Mesodermal cell (in vitro differentiated cells): ENCODE data around the gene PPP1R1C.

Experiments
- H3K27ac ChIP-seq: 2 replicates; pipeline ENCODE4 v1.7.0; 2013; ENCODE audit warnings: mild to moderate bottlenecking, low read depth, low read length, moderate library complexity; ENCODE audit not compliant: severe bottlenecking
- H3K36me3 ChIP-seq: 2 replicates; pipeline ENCODE4 v1.7.1; 2013; ENCODE audit warnings: mild to moderate bottlenecking, low read length, moderate library complexity; ENCODE audit not compliant: control insufficient read depth, insufficient read depth
- H3K4me1 ChIP-seq: one replicate; pipeline ENCODE4 v1.7.1; 2013; ENCODE audit warnings: mild to moderate bottlenecking, low read length; ENCODE audit not compliant: insufficient read depth, control insufficient read depth, poor library complexity, severe bottlenecking
- H3K4me3 ChIP-seq: 2 replicates; pipeline ENCODE4 v1.7.0; 2013; ENCODE audit warnings: low read length, control low read depth, mild to moderate bottlenecking; ENCODE audit not compliant: insufficient read depth, poor library complexity, severe bottlenecking; ENCODE audit errors: extremely low read depth
- H3K9me3 ChIP-seq: 2 replicates; pipeline ENCODE4 v1.7.1; 2013; ENCODE audit warnings: mild to moderate bottlenecking, low read length, moderate library complexity; ENCODE audit not compliant: control insufficient read depth
- WGBS, 2 experiments: methylation state at CpG; one replicate each; pipeline ENCODE4 v1.1.5; 2013; ENCODE audit warnings: missing lambda C conversion rate in 2 of 2; ENCODE audit not compliant: insufficient coverage in 2 of 2; 5-methylcytosine and 5-hydroxymethylcytosine counted together

Gene PPP1R1C

DNA sequence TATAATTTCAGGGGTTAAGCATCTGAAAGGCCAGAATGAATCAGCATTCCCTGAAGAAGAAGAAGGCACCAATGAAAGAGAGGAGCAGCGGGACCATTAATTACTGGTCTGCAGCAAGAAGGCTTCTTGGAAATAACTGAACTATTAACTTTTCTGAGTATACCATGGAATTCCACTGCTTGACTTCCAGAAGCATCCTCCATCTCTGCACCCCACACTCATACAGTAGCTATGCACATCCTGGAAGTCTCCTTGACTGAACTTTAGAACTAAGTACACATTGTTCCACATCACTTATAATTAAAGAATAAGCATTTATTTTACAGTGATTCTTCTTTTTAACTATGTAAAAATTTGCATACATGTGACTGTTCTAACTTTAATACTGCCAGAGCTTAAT is 131.5 kb downstream of the PPP1R1C start:
- no peak overlapping the region for H3K4me3 ChIP-seq
- no peak overlapping the region for H3K27ac ChIP-seq
- no CpG with 5 or more reads among the region's 1 CpG for WGBS, 2 experiments
- H3K36me3 ChIP-seq: no peaks in the 10 kb centered on the region
- H3K4me1 ChIP-seq: no peaks in the 10 kb centered on the region
- H3K9me3 ChIP-seq: no peaks in the 10 kb centered on the region

DNA sequence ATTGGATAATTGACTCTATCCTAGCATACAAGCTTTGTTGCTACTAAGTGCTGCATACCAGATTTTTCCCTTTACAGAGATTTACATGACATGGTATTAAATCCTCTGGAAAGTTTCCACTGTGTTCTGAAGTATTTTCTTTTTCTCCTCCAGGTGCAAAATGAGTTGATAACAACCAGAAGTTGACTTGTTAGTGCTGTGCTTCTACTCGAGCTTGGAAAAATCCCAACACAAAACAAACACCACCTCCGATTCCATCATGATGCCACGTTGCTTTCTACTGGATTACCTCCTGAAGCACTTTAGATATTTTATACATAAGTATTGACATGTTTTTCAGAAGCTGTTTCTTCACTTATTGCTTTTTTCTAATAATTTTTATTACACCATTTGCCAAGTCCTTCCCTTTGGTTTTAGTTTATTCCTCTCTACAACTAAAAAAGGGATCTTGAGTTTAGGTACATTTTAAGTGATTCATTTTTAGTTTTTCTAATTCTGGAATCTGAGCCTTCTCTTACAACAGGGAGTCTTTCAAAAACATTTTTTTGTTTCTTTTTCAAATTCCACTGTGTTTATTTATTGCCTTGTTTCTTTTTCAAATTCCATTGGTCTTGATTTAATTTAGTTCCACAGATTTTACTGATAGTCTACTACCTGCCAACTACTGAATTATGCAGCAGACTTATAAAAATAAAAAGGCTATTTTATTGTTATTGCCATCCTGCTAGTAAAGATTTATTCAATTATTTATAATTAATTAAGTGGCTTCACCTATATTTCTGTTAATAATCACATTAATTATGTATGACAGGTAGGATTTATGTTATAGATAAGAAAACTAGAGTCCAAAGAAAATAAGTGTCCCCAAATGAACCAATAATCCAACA is 143.4 kb downstream of the PPP1R1C start:
- Histone ChIP-seq H3K27ac (no peak overlapping the region), H3K9me3 (no peaks in the 10 kb centered on the region), H3K4me1 (no peaks in the 10 kb centered on the region), H3K4me3 (no peak overlapping the region), H3K36me3 (no peaks in the 10 kb centered on the region)
- 100% methylated on average over 1 of the region's 3 CpGs; no CpG with 5 or more reads in 1 of the 2 experiments for WGBS, 2 experiments

DNA sequence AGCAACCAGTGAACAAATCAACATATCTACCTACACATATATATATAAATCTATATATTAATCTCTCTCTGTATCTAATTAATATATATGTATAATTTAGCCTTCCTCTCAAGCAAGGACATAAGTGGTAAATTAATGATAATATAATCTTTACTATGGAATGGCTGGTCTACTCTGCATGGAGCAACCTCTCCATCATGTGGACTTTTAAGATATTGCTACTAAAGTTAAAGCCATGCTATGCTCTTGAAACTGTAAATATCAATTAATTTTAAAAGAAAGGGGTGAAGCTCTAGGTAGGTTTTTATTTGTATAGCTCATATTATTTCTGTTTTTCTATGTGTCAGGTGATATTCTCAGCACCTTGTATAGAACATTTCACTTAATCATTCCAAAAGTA is 147.0 kb downstream of the PPP1R1C start:
- Histone ChIP-seq H3K9me3 (no peaks in the 10 kb centered on the region), H3K4me1 (no peaks in the 10 kb centered on the region), H3K27ac (no peak overlapping the region), H3K4me3 (no peak overlapping the region), H3K36me3 (no peaks in the 10 kb centered on the region)

DNA sequence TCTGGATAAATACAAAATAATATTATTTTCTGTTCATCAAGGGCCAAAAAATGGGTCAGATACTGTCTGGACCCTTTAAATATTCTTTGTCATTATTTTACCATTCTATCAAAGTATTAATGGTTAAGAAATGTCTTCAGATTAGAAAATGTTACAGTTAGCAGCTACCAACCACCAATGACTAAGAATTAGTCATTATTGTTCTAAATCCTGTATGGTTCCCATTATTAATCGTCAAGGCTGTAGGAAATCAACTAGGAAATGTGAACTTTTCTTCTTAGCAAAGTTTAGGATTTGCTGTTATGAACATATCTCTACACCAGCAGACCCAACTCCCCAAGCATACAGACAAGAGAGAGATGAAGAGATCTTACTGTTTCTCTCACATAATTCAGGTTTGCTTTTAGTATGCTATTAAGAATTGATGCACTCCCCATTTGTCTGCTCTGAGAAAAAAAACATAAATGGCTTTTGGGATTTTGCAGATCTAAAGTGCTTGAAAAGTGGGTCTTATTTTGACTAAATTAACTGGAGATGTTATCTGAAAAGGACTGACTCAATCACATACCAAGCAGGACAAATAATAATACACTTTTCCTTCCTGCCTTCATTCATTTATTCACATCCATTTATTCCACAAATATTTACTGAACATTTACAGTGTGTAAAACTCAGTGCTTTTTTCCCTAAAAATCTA is 147.7 kb downstream of the PPP1R1C start:
- H3K9me3 ChIP-seq: no peaks in the 10 kb centered on the region
- no peaks in the 10 kb centered on the region for H3K4me1 ChIP-seq
- no peaks in the 10 kb centered on the region for H3K36me3 ChIP-seq
- no peak overlapping the region for H3K27ac ChIP-seq
- WGBS, 2 experiments: no CpG with 5 or more reads among the region's 1 CpG
- H3K4me3 ChIP-seq: no peak overlapping the region

DNA sequence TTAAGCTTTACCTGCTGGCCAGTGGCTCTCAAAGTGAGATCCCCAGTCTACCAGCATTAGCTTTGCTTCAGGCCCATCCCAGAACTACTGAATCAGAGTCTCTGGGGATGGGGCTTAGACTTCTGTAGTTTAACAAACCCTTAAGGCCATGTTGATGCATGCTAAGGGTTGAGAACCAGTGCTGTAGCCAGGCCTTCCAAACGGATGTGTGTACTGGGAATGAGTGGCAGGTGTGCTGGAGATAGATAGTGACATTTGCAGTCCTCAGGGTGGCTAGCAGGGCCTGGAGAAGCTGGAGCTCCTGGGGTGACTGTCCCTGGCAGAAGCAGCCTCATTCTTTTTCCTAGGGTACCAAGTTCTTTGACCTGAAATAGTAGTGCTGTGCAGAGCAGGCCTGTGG is 148.5 kb downstream of the PPP1R1C start:
- no peak overlapping the region for H3K4me3 ChIP-seq
- H3K27ac ChIP-seq: no peak overlapping the region
- H3K4me1 ChIP-seq: no peaks in the 10 kb centered on the region
- H3K36me3 ChIP-seq: no peaks in the 10 kb centered on the region
- 86 to 92% methylated on average over 1 of the region's 1 CpG for WGBS, 2 experiments
- no peaks in the 10 kb centered on the region for H3K9me3 ChIP-seq

DNA sequence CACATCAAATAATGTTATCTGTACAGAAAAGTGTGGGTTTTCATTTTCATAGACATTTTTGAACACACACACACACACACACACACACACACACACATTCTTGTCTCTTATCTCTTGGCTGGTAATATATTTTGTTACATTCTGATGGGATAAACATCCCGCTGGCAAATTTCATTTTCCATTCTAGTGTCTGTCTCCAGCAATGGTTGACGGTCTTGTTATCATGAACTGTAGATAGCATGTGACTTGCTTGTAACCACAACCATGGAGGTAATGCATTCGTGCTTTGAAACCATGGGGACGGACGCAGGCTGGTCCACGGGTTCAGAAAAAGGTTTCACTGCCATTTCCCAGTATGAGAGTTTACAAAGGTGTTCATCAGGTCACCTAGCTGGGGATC is 156.4 kb downstream of the PPP1R1C start:
- Histone ChIP-seq H3K36me3 (no peaks in the 10 kb centered on the region), H3K27ac (no peak overlapping the region), H3K4me1 (peaks cover 10% of the 10 kb centered on the region), H3K9me3 (no peaks in the 10 kb centered on the region), H3K4me3 (no peak overlapping the region)
- 92 to 96% methylated on average over 6 of the region's 6 CpGs for WGBS, 2 experiments

DNA sequence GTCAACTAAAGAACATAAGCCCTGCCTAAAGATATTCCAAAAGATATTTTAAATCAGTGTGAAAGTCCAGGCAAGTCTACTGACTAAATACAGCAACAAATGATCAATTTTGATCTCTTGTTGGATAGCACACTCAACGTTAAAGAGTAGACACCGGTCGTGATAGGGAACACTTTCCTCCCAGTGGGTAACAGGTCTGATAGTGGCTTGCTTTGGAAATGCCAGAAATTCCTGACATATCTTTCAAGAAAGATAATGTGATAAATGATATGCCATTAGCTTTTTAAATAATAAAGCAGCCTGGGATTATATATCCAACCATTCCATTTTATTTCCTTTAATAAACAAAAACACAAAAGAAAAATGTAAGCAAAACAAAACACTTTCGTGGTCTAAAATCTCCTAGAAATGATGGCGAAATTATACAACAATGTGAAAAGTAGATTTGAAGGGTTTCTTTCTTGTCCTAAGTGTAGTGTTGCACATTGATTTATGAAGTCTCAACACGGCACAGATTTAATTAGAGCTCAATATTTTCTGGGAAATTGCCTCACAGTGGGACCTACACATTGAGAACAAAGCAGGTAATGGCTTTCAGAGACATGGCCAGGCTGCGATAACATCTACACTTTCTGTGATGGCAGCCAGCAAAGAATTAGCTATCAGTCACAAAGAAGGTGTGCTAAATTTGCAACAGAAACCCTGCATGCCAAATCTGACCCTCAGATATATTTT is 158.6 kb downstream of the PPP1R1C start:
- Histone ChIP-seq H3K9me3 (no peaks in the 10 kb centered on the region), H3K4me3 (no peak overlapping the region), H3K27ac (peak overlapping the region; percentile 83), H3K36me3 (no peaks in the 10 kb centered on the region), H3K4me1 (peaks cover 10% of the 10 kb centered on the region)
- WGBS, 2 experiments: 82 to 93% methylated on average over 3 to 7 of the region's 7 CpGs

DNA sequence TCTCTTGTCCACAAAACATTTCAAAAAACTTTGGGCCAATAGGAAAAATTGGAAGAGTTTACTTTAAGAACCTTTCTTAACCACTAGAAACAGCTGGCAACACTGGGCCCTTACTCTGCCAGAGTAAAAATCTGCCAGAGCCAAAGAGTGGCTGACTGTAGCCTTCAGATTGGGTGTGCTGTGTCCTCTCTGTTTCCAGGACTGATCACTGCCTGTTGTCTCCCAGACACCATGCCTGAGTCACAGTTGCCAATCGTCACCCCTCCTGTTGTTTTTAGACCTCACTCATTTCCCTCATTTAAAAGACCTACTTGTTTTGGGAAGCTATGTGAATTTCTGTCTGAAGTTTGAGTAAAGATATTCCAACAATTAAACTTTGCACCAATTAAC is 159.1 kb downstream of the PPP1R1C start:
- Histone ChIP-seq H3K4me3 (no peak overlapping the region), H3K27ac (peak overlapping the region; percentile 83)
- WGBS, 2 experiments: no CpG with 5 or more reads among the region's 1 CpG

DNA sequence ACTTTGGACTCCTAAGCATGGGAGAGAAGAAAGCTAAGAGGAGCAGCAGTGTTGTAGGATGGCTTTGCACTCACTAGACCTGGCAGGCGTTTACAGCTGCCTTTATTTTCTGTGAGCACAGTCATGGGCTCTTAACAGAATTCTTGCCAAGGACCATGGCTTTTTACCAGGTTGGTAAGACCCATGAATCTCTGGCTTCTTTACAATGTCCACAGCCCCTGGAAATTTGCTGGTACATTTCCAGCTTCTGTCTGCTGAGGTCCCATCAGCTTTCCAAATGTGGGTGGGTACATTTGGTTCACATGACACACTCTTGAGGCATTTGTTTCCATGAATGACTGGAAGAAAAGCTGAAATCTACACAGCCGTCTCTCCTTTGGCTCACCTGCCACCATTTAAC is 162.7 kb downstream of the PPP1R1C start:
- no peak overlapping the region for H3K4me3 ChIP-seq
- peaks cover 10% of the 10 kb centered on the region for H3K4me1 ChIP-seq
- WGBS, 2 experiments: 74 to 100% methylated on average over 2 of the region's 2 CpGs
- H3K36me3 ChIP-seq: no peaks in the 10 kb centered on the region
- no peak overlapping the region for H3K27ac ChIP-seq
- H3K9me3 ChIP-seq: no peaks in the 10 kb centered on the region

More for the DNA sequence above, 159.1 kb downstream of the PPP1R1C start:
- Histone ChIP-seq H3K9me3 (no peaks in the 10 kb centered on the region), H3K4me1 (peaks cover 10% of the 10 kb centered on the region), H3K36me3 (no peaks in the 10 kb centered on the region)

DNA sequence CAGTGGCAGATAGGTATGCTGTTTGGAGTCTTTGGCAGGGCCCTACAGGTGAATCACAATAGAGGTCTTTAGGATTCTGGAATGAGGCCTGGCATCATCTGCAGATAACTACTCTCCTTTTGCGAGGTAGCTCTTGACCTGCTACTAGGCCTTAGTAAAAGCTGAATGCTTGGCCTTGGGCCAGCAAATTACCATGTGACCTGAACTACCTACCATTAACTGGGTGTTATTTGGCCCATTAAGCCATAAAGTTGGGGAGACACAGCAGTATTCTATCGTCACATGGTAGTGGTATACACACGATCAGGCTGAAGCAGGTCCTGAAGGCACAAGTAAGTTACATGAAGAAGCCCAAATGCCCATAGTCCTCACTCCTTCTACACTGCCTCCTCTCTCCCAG is 178.2 kb downstream of the PPP1R1C start:
- no peaks in the 10 kb centered on the region for H3K36me3 ChIP-seq
- H3K4me1 ChIP-seq: no peaks in the 10 kb centered on the region
- H3K9me3 ChIP-seq: no peaks in the 10 kb centered on the region
- H3K27ac ChIP-seq: no peak overlapping the region
- 72 to 100% methylated on average over 1 to 3 of the region's 3 CpGs for WGBS, 2 experiments
- H3K4me3 ChIP-seq: no peak overlapping the region
